ENCODE results near the gene CHMP1A.
"Not testable (repeated sequence)": the region's sequence is repeated elsewhere in the genome, so short reads cannot be mapped to it uniquely, and the experiment has no call there.

CHMP1A gene

DNA sequence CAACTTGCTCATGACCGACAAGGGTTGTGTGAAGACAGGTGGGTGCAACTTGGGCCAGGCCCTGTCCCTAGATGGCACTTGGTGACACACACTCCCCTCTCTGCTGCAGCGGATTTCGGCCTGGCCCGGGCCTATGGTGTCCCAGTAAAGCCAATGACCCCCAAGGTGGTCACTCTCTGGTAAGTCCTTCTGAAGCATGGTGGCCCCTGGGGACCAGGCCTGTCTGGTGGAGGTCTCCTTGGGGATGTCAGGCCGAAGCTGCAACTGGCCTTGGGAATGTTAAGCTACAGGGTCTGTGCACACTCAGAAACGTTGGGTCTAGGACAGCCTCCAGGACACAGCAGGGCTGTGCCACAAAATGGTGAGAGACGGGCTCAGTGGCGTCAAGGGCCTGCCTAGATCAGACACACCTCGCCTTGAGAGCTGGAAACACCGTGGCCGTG lies 35.8 kb upstream of the CHMP1A start:
- in situ Hi-C loops (cut with MboI; ENCODE audit: low sequenced_read_pairs), result no loop called here

DNA sequence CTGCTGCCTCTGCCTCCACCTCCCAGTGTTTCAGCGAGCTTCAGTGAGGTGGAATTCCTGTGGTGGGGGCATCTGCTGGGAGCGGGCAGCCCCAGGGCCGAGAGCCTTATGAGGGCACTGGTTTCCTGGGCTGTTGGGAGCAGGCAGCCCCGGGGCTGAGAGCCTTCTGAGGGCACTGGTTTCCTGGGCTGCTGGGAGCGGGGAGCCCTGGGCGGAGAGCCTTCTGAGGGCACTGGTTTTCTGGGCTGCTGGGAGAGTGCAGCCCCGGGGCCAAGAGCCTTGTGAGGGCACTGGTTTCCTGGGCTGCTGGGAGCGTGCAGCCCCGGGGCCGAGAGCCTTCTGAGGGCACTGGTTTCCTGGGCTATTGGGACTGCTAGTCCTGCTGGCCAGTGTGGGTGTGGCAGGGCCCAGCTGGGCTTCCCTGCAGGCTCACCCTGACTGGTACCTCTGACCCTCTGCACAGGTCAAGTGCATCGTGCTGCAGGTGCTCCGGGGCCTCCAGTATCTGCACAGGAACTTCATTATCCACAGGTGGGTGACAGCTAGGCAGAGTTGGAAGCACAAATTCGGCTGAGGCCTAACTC lies 34.6 kb upstream of the CHMP1A start:
- in situ Hi-C loops (cut with MboI; ENCODE audit: low sequenced_read_pairs), result no loop called here

DNA sequence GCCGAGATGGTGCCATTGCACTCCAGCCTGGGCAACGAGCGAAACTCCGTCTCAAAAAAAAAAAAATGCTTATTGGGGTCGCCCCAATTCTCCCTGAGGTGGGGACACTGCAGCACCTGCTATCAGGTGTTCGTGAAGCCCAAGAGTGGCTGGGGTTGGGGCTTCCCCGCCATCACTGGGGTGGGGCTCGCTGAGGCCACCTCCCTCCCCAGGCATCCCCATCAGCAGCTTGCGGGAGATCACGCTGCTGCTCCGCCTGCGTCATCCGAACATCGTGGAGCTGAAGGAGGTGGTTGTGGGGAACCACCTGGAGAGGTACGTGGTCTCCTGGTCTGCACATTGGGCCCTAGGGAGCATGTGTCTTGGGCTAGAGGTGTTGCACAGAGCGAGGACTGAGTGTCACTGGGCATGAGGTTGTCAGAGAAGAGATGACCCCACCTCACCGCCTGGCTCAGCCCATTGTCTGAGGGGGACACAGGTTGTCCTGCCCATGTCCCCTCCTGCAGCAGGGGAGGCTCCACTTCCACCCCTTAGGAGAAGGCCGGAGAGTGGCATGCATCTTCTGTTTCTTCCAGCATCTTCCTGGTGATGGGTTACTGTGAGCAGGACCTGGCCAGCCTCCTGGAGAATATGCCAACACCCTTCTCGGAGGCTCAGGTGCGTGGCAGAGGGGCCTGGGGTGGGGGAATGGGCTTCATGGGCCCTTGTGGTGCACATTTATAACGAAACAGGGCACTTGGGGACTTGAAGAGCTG lies 33.9 kb upstream of the CHMP1A start:
- in situ Hi-C loops (cut with MboI; ENCODE audit: low sequenced_read_pairs), result no loop called here

DNA sequence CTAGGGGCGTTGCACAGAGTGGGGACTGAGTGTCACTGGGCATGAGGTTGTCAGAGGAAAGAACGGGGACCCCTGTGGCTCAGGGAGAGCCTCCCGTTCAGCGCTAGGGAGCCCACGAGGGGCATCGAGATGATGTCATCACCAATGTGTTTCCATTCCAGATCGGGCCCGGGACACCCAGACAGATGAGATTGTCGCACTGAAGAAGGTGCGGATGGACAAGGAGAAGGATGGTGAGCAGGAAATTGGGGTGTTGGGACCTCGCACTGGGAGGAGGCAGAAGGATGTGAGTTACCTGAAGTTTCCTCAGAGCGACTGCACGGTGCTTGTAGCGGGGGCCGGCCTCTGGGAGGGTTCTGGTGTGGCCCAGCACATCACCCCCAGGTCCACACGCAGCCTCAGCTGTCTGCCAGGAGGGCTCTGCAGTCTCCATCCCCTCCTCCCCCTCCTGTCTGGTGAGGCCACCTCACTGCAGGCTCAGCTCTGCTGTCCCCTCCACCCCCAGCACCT lies 32.9 kb upstream of the CHMP1A start:
- in situ Hi-C loops (cut with MboI; ENCODE audit: low sequenced_read_pairs), result no loop called here

DNA sequence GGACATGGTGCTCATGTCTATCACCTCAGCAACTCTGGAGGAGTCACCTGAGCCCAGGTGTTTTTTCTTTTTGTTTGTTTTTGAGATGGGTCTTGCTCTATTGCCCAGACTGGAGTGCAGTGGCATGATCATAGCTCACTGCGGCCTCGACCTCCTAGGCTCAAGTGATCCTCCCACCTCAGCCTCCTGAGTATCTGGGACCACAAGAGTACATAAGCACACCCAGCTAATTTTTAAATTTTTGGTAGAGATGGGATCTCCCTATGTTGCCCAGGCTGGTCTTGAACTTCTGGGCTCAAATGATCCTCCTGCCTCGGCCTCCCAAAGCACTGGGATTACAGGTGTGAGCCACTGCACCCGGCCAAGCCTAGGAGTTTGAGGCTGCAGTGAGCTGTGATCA lies 32.1 kb upstream of the CHMP1A start:
- in situ Hi-C loops (cut with MboI; ENCODE audit: low sequenced_read_pairs), result not testable (repeated sequence)

DNA sequence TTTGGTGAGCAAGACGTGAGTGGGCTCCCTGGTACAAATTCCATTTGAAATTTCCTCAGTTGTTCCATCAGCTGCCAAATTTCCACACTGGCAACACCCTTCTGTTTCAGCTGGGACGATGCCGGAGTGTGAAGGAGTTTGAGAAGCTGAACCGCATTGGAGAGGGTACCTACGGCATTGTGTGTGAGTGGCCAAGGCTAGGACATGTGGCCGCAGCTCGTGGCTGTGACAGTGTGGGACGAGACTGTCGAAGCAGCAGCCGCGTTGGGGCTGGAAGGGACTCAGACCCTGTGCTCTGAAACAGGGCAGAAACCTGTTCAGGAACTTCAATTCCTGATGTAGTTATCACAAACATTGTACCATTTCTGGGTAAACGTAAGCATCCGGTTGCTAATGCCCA lies 31.6 kb upstream of the CHMP1A start:
- in situ Hi-C loops (cut with MboI; ENCODE audit: low sequenced_read_pairs), result no loop called here

DNA sequence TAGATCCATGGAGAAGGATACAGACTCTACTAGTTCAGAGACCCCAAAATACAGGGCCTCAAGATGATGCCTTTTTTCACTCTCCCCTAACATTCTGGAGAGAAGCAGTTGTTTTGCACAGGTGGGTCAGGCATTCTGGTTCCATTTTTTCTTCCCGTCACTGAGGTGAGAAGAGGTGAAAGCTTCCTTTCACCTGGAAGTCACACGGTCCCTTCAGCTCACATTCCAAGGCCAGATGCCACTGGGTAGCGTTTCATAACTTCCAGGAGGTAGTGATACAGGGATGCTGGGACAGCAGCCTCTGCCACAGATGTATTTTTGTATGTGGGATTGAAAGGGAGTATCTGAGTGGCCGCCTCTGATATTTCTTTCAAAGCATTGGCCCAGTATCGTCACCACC lies 30.9 kb upstream of the CHMP1A start:
- in situ Hi-C loops (cut with MboI; ENCODE audit: low sequenced_read_pairs), result no loop called here

DNA sequence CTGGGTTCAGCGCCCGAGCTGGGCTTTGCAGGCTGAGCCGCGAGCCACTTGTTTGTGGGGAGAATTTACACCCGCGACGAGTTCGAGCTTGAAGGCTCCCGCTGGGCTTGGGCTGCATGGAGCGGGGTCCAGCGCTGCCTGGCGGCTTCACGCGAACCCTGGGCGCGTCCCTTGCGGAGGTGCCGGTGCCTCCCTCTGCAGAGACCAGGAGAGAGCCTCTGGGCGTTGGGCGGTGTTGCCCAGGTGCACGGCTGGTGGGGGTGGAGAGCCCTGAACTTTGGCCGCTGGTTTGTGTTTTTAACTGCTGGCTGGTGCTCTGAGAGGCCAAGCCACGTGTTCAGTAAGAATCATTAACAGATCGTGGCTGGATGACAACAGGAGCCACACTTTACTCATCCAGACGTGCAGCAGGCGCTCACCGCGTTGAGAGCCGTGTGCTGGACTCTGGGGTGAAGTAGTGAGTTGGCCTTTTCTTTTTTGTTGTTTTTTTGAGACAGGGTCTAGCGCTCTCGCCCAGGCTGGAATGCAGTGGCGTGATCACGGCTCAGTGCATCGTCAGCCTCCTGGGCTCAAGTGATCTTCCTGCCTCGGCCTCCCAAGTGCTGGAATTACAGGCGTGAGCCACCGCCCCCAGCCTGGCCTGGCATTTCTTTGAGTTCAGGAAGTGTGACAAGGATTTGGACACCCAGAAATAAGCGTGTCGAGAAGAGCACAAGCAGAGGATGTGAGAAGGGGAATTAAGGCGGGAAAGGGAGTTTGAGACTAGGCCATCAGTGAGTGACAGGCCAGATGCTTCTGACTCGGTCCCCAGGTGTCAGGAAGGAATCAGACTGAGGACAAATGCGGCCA lies 29.8 kb upstream of the CHMP1A start:
- in situ Hi-C loops (cut with MboI; ENCODE audit: low sequenced_read_pairs), result no loop called here

DNA sequence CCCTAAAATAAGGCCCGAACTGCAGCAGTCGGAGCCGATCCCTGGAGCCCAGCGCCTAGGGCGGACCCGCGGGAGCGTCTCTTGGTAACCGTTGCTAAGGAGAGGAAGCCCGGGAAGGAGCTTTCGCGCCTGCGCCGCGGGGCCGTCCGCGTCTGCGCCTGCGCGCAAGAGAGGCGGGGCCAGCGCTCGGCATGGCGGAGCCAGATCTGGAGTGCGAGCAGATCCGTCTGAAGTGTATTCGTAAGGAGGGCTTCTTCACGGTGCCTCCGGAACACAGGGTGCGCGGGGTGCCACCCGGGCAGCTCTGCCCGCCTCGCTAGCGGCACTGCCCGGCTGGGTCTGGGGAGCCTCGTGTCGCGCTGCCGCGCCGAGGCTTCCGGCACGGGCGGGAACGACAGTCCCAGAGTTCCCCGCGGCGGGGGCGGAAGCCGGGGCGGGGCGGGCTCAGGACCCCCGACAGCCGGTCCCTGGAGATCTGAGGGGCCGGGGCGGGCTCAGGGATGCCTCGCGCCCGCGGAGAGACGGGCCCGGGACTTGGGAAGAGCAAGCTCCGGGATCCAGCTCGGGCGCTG lies 29.1 kb upstream of the CHMP1A start, which contains the start of gene CDK10:
Gene CDK10, plus strand, starts transcription at position 170 of the 572 bp plus-strand sequence. Its CDS starts 22 bp downstream, at position 192.
- in situ Hi-C loops (cut with MboI; ENCODE audit: low sequenced_read_pairs), result no loop called here

DNA sequence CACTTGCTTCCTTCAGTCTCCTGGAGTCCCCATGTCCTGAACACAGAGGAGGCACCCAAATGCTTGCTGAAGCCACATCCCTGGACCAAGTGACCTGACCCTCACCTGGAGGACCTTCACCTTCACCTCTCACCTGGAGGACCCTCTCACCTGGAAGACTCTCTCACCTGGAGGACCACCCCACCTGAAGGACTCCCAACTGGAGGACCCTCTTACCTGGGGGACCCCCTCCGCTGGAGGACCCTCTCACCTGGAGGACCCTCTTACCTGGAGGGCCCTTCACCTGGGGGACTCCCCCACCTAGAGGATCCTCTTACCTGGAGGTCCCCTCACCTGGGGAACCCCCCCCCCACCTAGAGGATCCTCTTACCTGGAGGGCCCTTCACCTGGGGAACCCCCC lies 28.4 kb upstream of the CHMP1A start:
- in situ Hi-C loops (cut with MboI; ENCODE audit: low sequenced_read_pairs), result no loop called here

DNA sequence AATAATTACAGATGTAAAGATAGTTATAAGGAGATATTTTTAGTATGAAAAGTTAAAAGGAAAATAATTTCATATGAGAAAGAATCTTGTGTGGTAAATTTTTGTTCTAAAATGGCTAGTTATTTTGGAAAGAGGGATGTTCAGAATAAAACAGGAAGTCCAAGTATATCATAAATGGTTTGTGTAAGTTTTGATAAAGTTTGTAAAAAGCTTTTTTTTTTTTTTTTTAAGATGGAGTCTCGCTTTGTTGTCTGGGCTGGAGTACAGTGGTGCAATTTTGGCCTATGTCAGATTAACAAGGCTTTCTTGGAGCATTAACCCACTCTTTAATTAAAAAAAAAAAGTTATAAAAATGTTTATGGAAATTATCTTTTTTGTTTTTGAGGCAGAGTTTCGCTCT lies 20.8 kb upstream of the CHMP1A start:
- in situ Hi-C loops (cut with MboI; ENCODE audit: low sequenced_read_pairs), result no loop called here

DNA sequence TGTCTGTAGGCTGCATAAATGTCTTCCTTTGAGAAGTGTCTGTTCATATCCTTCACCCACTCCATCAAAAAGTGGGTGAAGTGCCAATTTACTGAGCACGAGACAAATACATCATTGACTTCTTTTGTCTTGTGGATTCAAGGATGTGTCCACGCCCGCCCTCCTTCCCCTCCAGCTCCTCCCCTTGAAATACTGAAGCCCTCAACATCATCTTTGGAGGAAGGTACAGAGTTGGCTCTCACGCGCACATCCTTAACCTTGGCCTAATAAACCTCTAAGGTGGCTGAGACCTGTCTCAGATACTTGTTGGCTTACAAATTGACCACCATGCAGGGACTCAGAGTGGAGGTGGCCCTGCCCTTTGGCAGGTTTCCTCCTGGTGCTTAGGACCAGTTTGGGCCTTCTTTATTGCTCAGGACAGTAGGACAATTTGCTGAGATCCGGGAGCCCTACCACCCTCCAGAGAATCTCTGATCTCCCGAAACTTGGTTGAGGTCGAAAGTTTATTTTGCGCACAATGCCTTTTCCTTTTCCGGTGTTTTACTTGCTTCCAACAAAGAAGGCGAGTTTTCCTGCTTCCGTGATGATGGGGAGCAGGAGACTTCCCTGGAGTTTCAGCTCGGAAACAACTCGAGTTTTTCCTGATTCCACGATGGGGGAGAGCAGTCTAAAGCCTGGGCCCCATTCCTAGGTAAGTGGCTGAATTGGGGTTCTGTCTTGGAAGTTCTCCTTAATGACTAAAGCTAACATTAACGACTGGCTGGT lies 14.9 kb upstream of the CHMP1A start:
- in situ Hi-C loops (cut with MboI; ENCODE audit: low sequenced_read_pairs), result no loop called here

DNA sequence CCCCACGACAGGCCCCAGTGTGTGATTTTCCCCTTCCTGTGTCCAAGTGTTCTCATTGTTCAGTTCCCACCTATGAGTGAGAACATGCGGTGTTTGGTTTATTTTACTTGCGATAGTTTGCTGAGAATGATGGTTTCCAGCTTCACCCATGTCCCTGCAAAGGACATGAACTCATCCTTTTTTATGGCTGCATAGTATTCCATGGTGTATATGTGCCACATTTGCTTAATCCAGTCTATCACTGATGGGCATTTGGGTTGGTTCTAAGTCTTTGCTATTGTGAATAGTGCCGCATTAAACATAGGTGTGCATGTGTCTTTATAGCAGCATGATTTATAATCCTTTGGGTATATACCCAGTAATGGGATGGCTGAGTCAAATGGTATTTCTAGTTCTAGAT lies 14.1 kb upstream of the CHMP1A start:
- in situ Hi-C loops (cut with MboI; ENCODE audit: low sequenced_read_pairs), result not testable (repeated sequence)

DNA sequence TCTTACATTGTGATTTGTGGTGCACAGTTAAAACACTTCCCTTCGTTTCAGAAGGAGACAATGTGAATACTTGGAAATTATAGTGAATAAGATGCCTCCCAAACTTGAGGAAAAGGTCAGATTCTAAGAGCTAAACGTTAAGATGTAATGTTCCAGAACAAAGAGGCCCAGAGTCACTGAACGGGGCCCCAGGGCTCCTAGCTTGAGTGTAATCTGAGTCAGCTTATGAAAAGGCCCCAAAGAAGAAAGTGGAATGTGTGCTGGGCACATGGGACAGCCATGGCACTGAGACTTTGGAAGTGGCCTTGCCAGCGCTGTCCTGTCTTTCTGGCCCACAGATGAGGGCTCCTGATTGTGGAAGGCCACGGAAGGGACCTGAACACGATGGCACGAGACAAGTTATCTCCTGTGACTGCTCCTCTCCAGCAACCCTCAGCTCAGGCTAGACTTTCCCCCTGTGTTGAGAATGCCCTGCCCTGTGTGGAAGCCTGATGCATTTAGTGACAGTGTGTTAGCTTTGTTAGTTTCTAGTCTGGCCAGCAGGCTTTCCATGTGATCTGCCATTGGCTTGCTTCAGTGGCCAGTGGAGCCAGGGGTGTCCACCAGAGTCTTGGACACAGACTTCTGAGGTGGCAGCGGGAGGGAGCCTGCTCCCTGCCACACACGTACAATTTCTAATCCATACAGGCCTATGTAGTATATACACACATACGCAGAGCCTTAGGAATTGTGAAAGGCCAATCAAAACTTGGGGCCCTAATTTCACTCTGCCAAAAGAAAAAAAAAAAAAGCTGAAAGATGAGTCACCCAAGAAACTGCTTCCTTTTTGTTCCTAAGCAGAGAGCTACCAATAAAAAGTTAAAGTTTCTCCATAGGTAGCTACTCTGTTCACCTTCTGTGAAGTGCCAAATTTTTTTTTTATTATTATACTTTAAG lies 13.3 kb upstream of the CHMP1A start:
- in situ Hi-C loops (cut with MboI; ENCODE audit: low sequenced_read_pairs), result no loop called here

DNA sequence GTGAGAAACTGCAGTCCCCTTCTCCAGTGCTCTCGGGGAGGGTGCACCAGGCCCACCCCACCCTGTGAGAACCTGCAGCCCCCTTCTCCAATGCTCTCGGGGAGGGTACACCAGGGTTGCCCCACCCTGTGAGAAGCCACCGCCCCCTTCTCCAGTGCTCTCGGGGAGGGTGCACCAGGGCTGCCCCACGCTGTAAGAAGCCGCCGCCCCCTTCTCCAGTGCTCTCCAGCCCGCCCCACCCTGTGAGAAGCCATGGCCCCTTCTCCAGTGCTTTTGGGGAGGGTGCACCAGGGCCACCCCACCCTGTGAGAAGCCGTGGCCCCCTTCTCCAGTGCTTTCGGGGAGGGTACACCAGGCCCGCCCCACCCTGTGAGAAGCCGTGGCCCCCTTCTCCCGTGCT lies 12.2 kb upstream of the CHMP1A start:
- in situ Hi-C loops (cut with MboI; ENCODE audit: low sequenced_read_pairs), result no loop called here

DNA sequence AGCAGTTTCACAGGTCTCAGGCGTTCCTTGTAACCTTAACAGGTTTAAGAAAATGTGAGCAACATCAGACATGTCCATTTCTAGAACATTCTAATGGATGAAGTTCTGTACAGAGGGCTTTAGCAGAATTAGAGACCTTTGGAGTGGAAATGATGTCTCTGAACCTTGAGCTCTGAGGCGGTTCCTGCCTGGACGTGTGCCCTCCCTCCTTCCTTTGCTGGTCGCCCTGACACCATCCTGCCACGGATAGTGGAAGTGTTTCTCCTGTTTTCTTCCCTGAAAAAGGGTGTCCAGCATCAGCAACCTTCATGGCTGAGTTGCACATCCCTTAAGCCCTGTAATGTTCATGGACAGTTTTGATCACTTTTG lies 11.3 kb upstream of the CHMP1A start:
- in situ Hi-C loops (cut with MboI; ENCODE audit: low sequenced_read_pairs), result no loop called here

DNA sequence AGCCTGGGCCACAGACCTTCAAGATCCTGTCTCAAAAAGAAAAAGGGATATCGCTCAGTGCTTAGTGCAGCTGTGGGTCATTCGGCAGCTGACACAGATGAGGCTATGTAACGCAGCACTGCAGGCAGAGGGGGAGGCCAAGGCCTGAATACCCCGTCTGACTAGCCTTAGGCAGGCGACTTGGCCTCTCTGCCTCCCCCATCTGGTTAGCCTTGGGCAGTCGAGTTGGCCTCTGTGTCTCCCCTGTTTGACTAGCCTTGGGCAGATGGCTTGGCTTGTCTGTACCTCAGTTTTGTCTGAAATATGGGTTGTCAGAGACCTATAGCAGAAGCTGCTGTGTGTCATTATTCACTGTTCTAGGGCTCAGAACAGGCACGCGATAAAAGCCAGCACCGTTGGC lies 10.1 kb upstream of the CHMP1A start:
- in situ Hi-C loops (cut with MboI; ENCODE audit: low sequenced_read_pairs), result no loop called here

DNA sequence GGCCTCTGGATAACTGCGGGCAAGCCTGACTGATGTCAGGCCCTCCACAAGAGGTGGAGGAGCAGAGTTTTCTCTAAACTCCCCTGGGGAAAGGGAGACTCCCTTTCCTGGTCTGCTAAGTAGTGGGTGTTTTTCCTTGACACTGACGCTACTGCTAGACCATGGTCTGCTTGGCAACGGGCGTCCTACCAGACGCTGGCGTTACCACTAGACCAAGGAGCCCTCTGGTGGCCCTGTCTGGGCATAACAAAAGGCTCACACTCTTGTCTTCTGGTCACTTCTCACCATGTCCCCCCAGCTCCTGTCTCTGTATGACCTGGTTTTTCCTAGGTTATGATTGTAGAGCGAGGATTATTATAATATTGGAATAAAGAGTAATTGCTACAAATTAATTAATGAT lies 9.5 kb upstream of the CHMP1A start:
- in situ Hi-C loops (cut with MboI; ENCODE audit: low sequenced_read_pairs), result not testable (repeated sequence)

DNA sequence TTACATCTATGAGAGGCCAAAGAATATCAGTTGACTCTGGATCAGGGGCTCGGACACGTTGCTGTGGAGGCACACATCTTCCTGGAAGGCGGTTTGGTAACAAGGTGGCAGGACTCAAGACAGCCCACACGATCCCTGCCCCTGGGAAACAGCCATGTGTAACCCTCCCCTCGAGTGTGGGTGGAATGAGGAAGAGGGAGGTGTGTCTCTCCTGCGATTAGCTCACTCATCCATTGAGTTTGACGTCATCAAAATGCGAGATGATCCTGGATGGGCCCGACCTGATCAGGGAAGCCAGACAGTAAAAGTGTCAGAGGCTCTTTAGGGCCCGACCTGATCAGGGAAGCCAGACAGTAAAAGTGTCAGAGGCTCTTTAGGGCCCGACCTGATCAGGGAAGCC lies 6.7 kb upstream of the CHMP1A start:
- in situ Hi-C loops (cut with MboI; ENCODE audit: low sequenced_read_pairs), result not testable (repeated sequence)
